ENCODE measurements around the gene MAN1A1.

DNA sequence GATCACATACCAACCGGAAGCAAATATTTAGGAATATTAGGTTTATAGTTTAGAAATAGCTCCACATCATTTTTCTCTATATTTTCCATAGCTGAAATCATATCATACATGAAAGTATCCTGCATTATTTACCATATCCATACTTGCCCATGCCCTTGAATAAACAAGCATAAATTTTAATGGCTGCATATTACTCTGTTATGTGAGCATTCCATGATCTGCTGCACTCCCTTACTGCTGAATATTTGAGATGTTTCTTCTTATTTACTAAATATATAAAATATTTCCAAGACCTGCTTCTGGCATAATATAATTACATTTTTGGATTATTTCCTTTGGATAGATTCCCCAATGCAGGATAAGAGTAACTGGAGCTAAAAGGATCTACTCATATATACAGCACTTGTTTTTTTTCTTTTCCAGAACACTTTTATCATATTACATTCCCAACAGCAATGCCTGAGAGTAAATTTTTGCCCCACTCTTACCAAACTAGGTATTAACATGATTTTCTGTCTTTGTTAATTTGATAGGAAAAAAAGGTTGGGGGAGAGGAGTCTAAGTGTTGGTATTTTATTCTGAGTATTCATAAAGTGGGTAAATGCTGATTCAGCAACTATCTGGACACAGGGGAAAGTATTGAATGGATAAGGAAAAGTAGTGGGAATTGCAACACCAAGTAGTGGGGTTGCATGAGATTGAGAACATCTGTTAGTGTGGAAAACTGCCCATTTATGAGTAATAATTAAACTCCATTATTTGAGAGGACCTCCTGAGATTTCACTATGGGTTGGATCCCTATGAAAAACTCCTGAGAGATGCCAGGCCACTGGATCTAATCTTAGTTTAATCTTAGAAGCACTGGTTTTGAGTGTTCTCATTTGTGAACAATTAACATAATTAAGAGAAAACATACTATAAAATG lies 76.0 kb downstream of the MAN1A1 start:
- no peak for TF ChIP-seq EP300 (IDR thresholded peaks at IDR 0.05; ENCODE audit: borderline replicate concordance)
- TF ChIP-seq USF1 (IDR thresholded peaks at IDR 0.05) = no peak
- TF ChIP-seq YY1 (IDR thresholded peaks at IDR 0.05; ENCODE audit: low read depth) = no peak
- no peak for TF ChIP-seq EGR1 (IDR thresholded peaks at IDR 0.05)
- no peak for TF ChIP-seq CREB1 (IDR thresholded peaks at IDR 0.05; ENCODE audit: low read depth)

Measured in Ishikawa (cell line).